SK-N-SH (cell line): ENCODE results near the gene NDUFS7. TPM values are rescaled to one million over a fixed set of nuclear protein-coding genes. Genes with fewer than 3 reads are reported as not detected.

Experiments used
- CTCF ChIA-PET: fragments of 300-600, 350-600 bp; formaldehyde crosslinking; extraction: SDS; loops from one replicate; lab custom pipeline; 2021; lab: Yijun Ruan, JAX
- POLR2A ChIA-PET: fragments of 350-600 bp; sonication (Branson Sonifier 250); formaldehyde crosslinking; extraction: SDS; loops from one replicate; lab custom pipeline; 2020; ENCODE audit warnings: antibody characterized with exemption, inconsistent platforms; lab: Yijun Ruan, JAX
- DNase-seq: peaks from one replicate; pipeline ENCODE4 v3.0.0; 2012
- H2AFZ ChIP-seq: fragments of 200-600 bp; sonication (generic); 2 replicates; pipeline ENCODE4 v1.8.1; 2016; ENCODE audit warnings: antibody characterized with exemption, mild to moderate bottlenecking, low read depth
- H3F3A ChIP-seq: fragments of 200-600 bp; sonication (generic); replicated peaks from 2 replicates; pipeline ENCODE3; 2016; ENCODE audit warnings: antibody characterized with exemption, mild to moderate bottlenecking; ENCODE audit not compliant: insufficient read depth
- H3K27ac ChIP-seq, 2 experiments: fragments of 200-500 bp in 1 of 2; fragments of 200-600 bp in 1 of 2; sonication (Bioruptor generic) in 1 of 2; sonication (generic), shearing (Covaris generic) in 1 of 2; 2 replicates each; pipeline versions ENCODE4 v1.5.1 to v1.6.1; 2014 to 2016; ENCODE audit warnings: low read depth in 2 of 2, inconsistent platforms in 1 of 2, low read length in 1 of 2, mild to moderate bottlenecking in 1 of 2, mixed read lengths in 1 of 2
- H3K27me3 ChIP-seq: fragments of 200-600 bp; sonication (generic), shearing (Covaris generic); 2 replicates; pipeline ENCODE4 v1.6.1; 2016; ENCODE audit warnings: mixed run types; ENCODE audit not compliant: insufficient read depth
- H3K36me3 ChIP-seq, 2 experiments: fragments of 200-500 bp in 1 of 2; fragments of 200-600 bp in 1 of 2; sonication (Bioruptor generic) in 1 of 2; sonication (generic) in 1 of 2; replicated peaks in 1 of 2; 2 replicates each; pipeline versions ENCODE3 to v1.5.1; 2014 to 2016; ENCODE audit warnings: low read length in 1 of 2, mild to moderate bottlenecking in 1 of 2; ENCODE audit not compliant: insufficient read depth in 2 of 2, control insufficient read depth in 1 of 2
- H3K4me1 ChIP-seq, 2 experiments: fragments of 200-500 bp in 1 of 2; fragments of 200-600 bp in 1 of 2; sonication (Bioruptor generic) in 1 of 2; sonication (generic), shearing (Covaris generic) in 1 of 2; 2 replicates each; pipeline versions ENCODE4 v1.5.1 to v1.6.1; 2014 to 2016; ENCODE audit warnings: low read depth in 1 of 2, low read length in 1 of 2, mixed run types in 1 of 2; ENCODE audit not compliant: insufficient read depth in 2 of 2, control insufficient read depth in 1 of 2
- H3K4me2 ChIP-seq: fragments of 200-600 bp; sonication (generic), shearing (Covaris generic); 2 replicates; pipeline ENCODE4 v1.6.1; 2017; ENCODE audit warnings: mixed run types
- H3K4me3 ChIP-seq, 2 experiments: fragments of 200-500 bp in 1 of 2; fragments of 200-600 bp in 1 of 2; sonication (Bioruptor generic) in 1 of 2; sonication (generic), shearing (Covaris generic) in 1 of 2; 2 replicates each; pipeline versions ENCODE4 v1.5.1 to v1.8.1; 2014 to 2016; ENCODE audit warnings: low read depth in 2 of 2, inconsistent platforms in 1 of 2, low read length in 1 of 2, mild to moderate bottlenecking in 1 of 2, mixed read lengths in 1 of 2, moderate library complexity in 1 of 2
- H3K79me2 ChIP-seq: fragments of 200-600 bp; sonication (generic); 2 replicates; pipeline ENCODE4 v1.8.1; 2017; ENCODE audit warnings: mild to moderate bottlenecking; ENCODE audit not compliant: insufficient read depth
- H3K9ac ChIP-seq: fragments of 200-600 bp; sonication (generic); 2 replicates; pipeline ENCODE4 v1.6.1; 2017; ENCODE audit warnings: mixed run types
- H3K9me2 ChIP-seq: fragments of 200-600 bp; sonication (generic); 2 replicates; pipeline ENCODE4 v1.6.1; 2017; ENCODE audit warnings: mixed run types
- H3K9me3 ChIP-seq: fragments of 200-600 bp; sonication (generic); 2 replicates; pipeline ENCODE4 v1.6.1; 2017; ENCODE audit warnings: mixed run types, mild to moderate bottlenecking, moderate library complexity
- H4K20me1 ChIP-seq: fragments of 200-600 bp; sonication (generic); 2 replicates; pipeline ENCODE4 v1.6.1; 2017; ENCODE audit warnings: mild to moderate bottlenecking, mixed run types; ENCODE audit not compliant: insufficient read depth
- ELF1 ChIP-seq: IDR thresholded peaks from 2 replicates; pipeline ENCODE4 v1.4.0; 2012
- FOXJ3 ChIP-seq: sonication (generic); formaldehyde crosslinking; IDR thresholded peaks from 2 replicates; pipeline ENCODE4 v1.5.1; 2020; ENCODE audit warnings: mild to moderate bottlenecking, missing genetic modification reagents
- GABPA ChIP-seq: IDR thresholded peaks from 2 replicates; pipeline ENCODE4 v1.4.0; 2012; ENCODE audit warnings: low read depth, mild to moderate bottlenecking
- IRF3 ChIP-seq: fragments of 150-350 bp; IDR thresholded peaks from 2 replicates; pipeline ENCODE4 v1.6.1; 2016; ENCODE audit warnings: mild to moderate bottlenecking, low read depth, low read length
- MAX ChIP-seq: IDR thresholded peaks from 2 replicates; pipeline ENCODE4 v1.4.0; 2012; ENCODE audit warnings: low read depth
- POLR2AphosphoS5 ChIP-seq: IDR thresholded peaks from 2 replicates; pipeline ENCODE4 v1.6.1; 2012; ENCODE audit warnings: low read depth, low read length
- RAD21 ChIP-seq: IDR thresholded peaks from 2 replicates; pipeline ENCODE4 v1.6.1; 2012; ENCODE audit warnings: mild to moderate bottlenecking, low read length
- SIN3A ChIP-seq: IDR thresholded peaks from 2 replicates; pipeline ENCODE4 v1.6.1; 2012; ENCODE audit warnings: low read depth, mild to moderate bottlenecking, low read length, moderate library complexity, borderline replicate concordance
- TCF12 ChIP-seq: IDR thresholded peaks from 2 replicates; pipeline ENCODE4 v1.4.0; 2012
- USF1 ChIP-seq: IDR thresholded peaks from 2 replicates; pipeline ENCODE4 v1.4.0; 2012; ENCODE audit warnings: low read depth, borderline replicate concordance
- WGBS: methylation state at CpG from one replicate; pipeline ENCODE4 v1.1.6; 2017; ENCODE audit warnings: low lambda C conversion rate; 5-methylcytosine and 5-hydroxymethylcytosine counted together
- polyA plus RNA-seq, 3 experiments: library from polyadenylated mRNA; depleted of rRNA; stranded (reverse); fragments of >200 nt; gene quantifications; 2 replicates each; pipeline ENCODE4 v1.2.3, GENCODE V29; 2012
- TF ChIP-seq, protein P1 (sequence below): fragments of 200-600 bp; sonication (generic); IDR thresholded peaks from 2 replicates; pipeline ENCODE4 v1.6.1; 2017; ENCODE audit warnings: antibody characterized with exemption, mild to moderate bottlenecking, moderate library complexity
- TF ChIP-seq, protein P2 (sequence below): fragments of 150-350 bp; IDR thresholded peaks from 2 replicates; pipeline ENCODE4 v1.6.1; 2017; ENCODE audit warnings: antibody characterized with exemption, low read length, low read depth, borderline replicate concordance
- TF ChIP-seq, protein P3 (sequence below): IDR thresholded peaks from 2 replicates; pipeline ENCODE4 v1.6.1; 2012; ENCODE audit warnings: mild to moderate bottlenecking, low read depth, low read length, moderate library complexity
- TF ChIP-seq, protein P4 (sequence below): IDR thresholded peaks from 2 replicates; pipeline ENCODE4; 2012

NDUFS7 gene
- polyA plus RNA-seq, 1 of the 3 experiments (the other 2 are of a cell fraction): 66.4 TPM

- peaks cover 50% of the 10 kb centered on the region for H4K20me1 ChIP-seq
- H3K36me3 ChIP-seq: peaks cover 7 to 92% of the 10 kb centered on the region in 2 experiments
Measured at GRCh38 chr19:1422360-1422759, 38.7 kb downstream of the NDUFS7 start.

GRCh38 chr19:1422943-1423342, 39.2 kb downstream of the NDUFS7 start:
- TF ChIP-seq, protein P1, sequence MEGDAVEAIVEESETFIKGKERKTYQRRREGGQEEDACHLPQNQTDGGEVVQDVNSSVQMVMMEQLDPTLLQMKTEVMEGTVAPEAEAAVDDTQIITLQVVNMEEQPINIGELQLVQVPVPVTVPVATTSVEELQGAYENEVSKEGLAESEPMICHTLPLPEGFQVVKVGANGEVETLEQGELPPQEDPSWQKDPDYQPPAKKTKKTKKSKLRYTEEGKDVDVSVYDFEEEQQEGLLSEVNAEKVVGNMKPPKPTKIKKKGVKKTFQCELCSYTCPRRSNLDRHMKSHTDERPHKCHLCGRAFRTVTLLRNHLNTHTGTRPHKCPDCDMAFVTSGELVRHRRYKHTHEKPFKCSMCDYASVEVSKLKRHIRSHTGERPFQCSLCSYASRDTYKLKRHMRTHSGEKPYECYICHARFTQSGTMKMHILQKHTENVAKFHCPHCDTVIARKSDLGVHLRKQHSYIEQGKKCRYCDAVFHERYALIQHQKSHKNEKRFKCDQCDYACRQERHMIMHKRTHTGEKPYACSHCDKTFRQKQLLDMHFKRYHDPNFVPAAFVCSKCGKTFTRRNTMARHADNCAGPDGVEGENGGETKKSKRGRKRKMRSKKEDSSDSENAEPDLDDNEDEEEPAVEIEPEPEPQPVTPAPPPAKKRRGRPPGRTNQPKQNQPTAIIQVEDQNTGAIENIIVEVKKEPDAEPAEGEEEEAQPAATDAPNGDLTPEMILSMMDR: no peak
- no peak for TF ChIP-seq USF1
- TF ChIP-seq FOXJ3 (CRISPR knock-in tag): no peak
- no peak for TF ChIP-seq IRF3
- TF ChIP-seq, protein P2, sequence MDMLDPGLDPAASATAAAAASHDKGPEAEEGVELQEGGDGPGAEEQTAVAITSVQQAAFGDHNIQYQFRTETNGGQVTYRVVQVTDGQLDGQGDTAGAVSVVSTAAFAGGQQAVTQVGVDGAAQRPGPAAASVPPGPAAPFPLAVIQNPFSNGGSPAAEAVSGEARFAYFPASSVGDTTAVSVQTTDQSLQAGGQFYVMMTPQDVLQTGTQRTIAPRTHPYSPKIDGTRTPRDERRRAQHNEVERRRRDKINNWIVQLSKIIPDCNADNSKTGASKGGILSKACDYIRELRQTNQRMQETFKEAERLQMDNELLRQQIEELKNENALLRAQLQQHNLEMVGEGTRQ: no peak
- TF ChIP-seq POLR2AphosphoS5: no peak
- no peak for TF ChIP-seq RAD21
- TF ChIP-seq ELF1: no peak
- no peak for TF ChIP-seq SIN3A
- no peak for TF ChIP-seq TCF12
- TF ChIP-seq, protein P3, sequence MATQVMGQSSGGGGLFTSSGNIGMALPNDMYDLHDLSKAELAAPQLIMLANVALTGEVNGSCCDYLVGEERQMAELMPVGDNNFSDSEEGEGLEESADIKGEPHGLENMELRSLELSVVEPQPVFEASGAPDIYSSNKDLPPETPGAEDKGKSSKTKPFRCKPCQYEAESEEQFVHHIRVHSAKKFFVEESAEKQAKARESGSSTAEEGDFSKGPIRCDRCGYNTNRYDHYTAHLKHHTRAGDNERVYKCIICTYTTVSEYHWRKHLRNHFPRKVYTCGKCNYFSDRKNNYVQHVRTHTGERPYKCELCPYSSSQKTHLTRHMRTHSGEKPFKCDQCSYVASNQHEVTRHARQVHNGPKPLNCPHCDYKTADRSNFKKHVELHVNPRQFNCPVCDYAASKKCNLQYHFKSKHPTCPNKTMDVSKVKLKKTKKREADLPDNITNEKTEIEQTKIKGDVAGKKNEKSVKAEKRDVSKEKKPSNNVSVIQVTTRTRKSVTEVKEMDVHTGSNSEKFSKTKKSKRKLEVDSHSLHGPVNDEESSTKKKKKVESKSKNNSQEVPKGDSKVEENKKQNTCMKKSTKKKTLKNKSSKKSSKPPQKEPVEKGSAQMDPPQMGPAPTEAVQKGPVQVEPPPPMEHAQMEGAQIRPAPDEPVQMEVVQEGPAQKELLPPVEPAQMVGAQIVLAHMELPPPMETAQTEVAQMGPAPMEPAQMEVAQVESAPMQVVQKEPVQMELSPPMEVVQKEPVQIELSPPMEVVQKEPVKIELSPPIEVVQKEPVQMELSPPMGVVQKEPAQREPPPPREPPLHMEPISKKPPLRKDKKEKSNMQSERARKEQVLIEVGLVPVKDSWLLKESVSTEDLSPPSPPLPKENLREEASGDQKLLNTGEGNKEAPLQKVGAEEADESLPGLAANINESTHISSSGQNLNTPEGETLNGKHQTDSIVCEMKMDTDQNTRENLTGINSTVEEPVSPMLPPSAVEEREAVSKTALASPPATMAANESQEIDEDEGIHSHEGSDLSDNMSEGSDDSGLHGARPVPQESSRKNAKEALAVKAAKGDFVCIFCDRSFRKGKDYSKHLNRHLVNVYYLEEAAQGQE: no peak
- no peak for TF ChIP-seq MAX
- DNase-seq: no peak
- Histone ChIP-seq H3F3A (no peaks in the 10 kb centered on the region), H3K4me1 (no peaks in the 10 kb centered on the region; a peak in 1 of 4 replicates), H3K36me3 (peaks cover 7 to 93% of the 10 kb centered on the region in 2 experiments), H3K9ac (no peak overlapping the region), H3K4me3 (no peak overlapping the region), H3K9me2 (no peaks in the 10 kb centered on the region), H3K27me3 (no peaks in the 10 kb centered on the region), H3K4me2 (no peak overlapping the region), H4K20me1 (peaks cover 44% of the 10 kb centered on the region), H2AFZ (no peak overlapping the region), H3K9me3 (no peaks in the 10 kb centered on the region), H3K79me2 (peaks cover 52% of the 10 kb centered on the region), H3K27ac (no peak overlapping the region)
- ChIA-PET CTCF (interaction anchor here (0.9 kb wide), 1 partner anchor 20 kb away, joined by 3 read pairs; no protein-coding TSS in a partner anchor), POLR2A (no interaction called here)
- WGBS: 96% methylated on average over 20 of the region's 24 CpGs

More at GRCh38 chr19:1422360-1422759, 38.7 kb downstream of the NDUFS7 start:
- ChIA-PET CTCF (interaction anchor here (0.9 to 2.0 kb wide), 2 partner anchors 19 to 23 kb away, joined by 3 to 12 read pairs; no protein-coding TSS in a partner anchor), POLR2A (no interaction called here)
- Histone ChIP-seq H3K4me1 (no peaks in the 10 kb centered on the region; a peak in 1 of 4 replicates), H3K4me2 (no peak overlapping the region), H3K9me2 (no peaks in the 10 kb centered on the region), H3F3A (no peaks in the 10 kb centered on the region), H3K4me3 (no peak overlapping the region), H3K79me2 (peaks cover 58% of the 10 kb centered on the region), H3K9me3 (no peaks in the 10 kb centered on the region), H3K9ac (no peak overlapping the region), H3K27ac (no peak overlapping the region), H2AFZ (no peak overlapping the region), H3K27me3 (no peaks in the 10 kb centered on the region)
- TF ChIP-seq ELF1 (no peak), GABPA (no peak), SIN3A (no peak)
- TF ChIP-seq, protein P4, sequence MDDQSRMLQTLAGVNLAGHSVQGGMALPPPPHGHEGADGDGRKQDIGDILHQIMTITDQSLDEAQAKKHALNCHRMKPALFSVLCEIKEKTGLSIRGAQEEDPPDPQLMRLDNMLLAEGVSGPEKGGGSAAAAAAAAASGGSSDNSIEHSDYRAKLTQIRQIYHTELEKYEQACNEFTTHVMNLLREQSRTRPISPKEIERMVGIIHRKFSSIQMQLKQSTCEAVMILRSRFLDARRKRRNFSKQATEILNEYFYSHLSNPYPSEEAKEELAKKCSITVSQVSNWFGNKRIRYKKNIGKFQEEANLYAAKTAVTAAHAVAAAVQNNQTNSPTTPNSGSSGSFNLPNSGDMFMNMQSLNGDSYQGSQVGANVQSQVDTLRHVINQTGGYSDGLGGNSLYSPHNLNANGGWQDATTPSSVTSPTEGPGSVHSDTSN: no peak
- WGBS: 88% methylated on average over 14 of the region's 16 CpGs
- no peak for DNase-seq
